T-helper 1 cell (primary cell): Measurements from ENCODE around the gene CYFIP2.

Experiments
- DNase-seq, 5 donors: peaks; one replicate each; pipeline ENCODE4 v3.0.0-alpha.2; 2012 to 2020

Gene CYFIP2

GRCh38 chr5:157326440-157327005 lies 60.6 kb downstream of the CYFIP2 start:
- DNase-seq: no peak

- no peak for DNase-seq
These were observed 61.8 kb downstream of the CYFIP2 start for GRCh38 chr5:157327771-157328170.

- peak in 4 of 5 donors; percentile 43 to 68 (median 44) for DNase-seq
These were observed 62.5 kb downstream of the CYFIP2 start for GRCh38 chr5:157328277-157328912.

- DNase-seq: no peak
These were observed 65.9 kb downstream of the CYFIP2 start for GRCh38 chr5:157331807-157332206.

GRCh38 chr5:157335534-157336422 lies 69.9 kb downstream of the CYFIP2 start:
- no peak for DNase-seq

- DNase-seq: no peak
These were observed 70.5 kb downstream of the CYFIP2 start for GRCh38 chr5:157336423-157336744.

- DNase-seq: no peak
These were observed 73.5 kb downstream of the CYFIP2 start for GRCh38 chr5:157339409-157339808.

GRCh38 chr5:157342822-157343402 lies 77.0 kb downstream of the CYFIP2 start:
- DNase-seq: no peak

- peak in 1 of 5 donors; percentile 59 for DNase-seq
These were observed 78.2 kb downstream of the CYFIP2 start for GRCh38 chr5:157343842-157344790.

GRCh38 chr5:157345067-157345466 lies 79.1 kb downstream of the CYFIP2 start:
- DNase-seq: no peak

- DNase-seq: no peak
These were observed 79.6 kb downstream of the CYFIP2 start for GRCh38 chr5:157345485-157345884.

GRCh38 chr5:157347301-157348048 lies 81.6 kb downstream of the CYFIP2 start:
- DNase-seq: no peak

- no peak for DNase-seq
These were observed 82.1 kb downstream of the CYFIP2 start for GRCh38 chr5:157348049-157348400.

GRCh38 chr5:157350939-157351801 lies 85.2 kb downstream of the CYFIP2 start:
- DNase-seq: peak in 1 of 5 donors; percentile 41

GRCh38 chr5:157351802-157352092 lies 85.8 kb downstream of the CYFIP2 start:
- peak in 1 of 5 donors; percentile 31 for DNase-seq

- DNase-seq: no peak
These were observed 86.9 kb downstream of the CYFIP2 start for GRCh38 chr5:157352756-157353340.

GRCh38 chr5:157354800-157355199 lies 88.9 kb downstream of the CYFIP2 start:
- no peak for DNase-seq

GRCh38 chr5:157356576-157356975 lies 90.7 kb downstream of the CYFIP2 start:
- no peak for DNase-seq

- no peak for DNase-seq
These were observed 91.9 kb downstream of the CYFIP2 start for GRCh38 chr5:157357823-157358222.

- DNase-seq: no peak
These were observed 92.9 kb downstream of the CYFIP2 start for GRCh38 chr5:157358871-157359270.
